Thymus (tissue), 11 donors: ENCODE measurements around the gene ACTN2. TPM values are rescaled to one million over a fixed set of nuclear protein-coding genes. Genes with fewer than 3 reads are reported as not detected.

Experiments used
- DNase-seq, 9 donors: peaks; one replicate each; pipeline ENCODE4 v3.0.0-alpha.2; 2013; ENCODE audit warnings: low spot score in 9 of 9, low read depth in 6 of 9, missing footprints in 1 of 9
- H3K27ac ChIP-seq, 2 donors: one replicate each; pipeline ENCODE4 v1.5.1; 2013; ENCODE audit warnings: control low read depth in 1 of 2, low read depth in 1 of 2, low read length in 1 of 2, mild to moderate bottlenecking in 1 of 2, moderate library complexity in 1 of 2
- H3K27me3 ChIP-seq, 2 donors: one replicate each; pipeline ENCODE4 v1.5.1; 2013; ENCODE audit warnings: low read length in 1 of 2; ENCODE audit not compliant: control insufficient read depth in 2 of 2, insufficient read depth in 1 of 2
- H3K36me3 ChIP-seq, 2 donors: one replicate each; pipeline ENCODE4 v1.5.1; 2013; ENCODE audit warnings: low read length in 1 of 2, mild to moderate bottlenecking in 1 of 2, moderate library complexity in 1 of 2; ENCODE audit not compliant: control insufficient read depth in 2 of 2, insufficient read depth in 2 of 2
- H3K4me1 ChIP-seq, 2 donors: one replicate each; pipeline ENCODE4 v1.5.1; 2013; ENCODE audit warnings: low read length in 2 of 2; ENCODE audit not compliant: control insufficient read depth in 2 of 2, insufficient read depth in 2 of 2
- H3K4me3 ChIP-seq, 2 donors: one replicate each; pipeline ENCODE4 v1.5.1; 2013; ENCODE audit warnings: low read length in 2 of 2, control low read depth in 1 of 2, mild to moderate bottlenecking in 1 of 2
- H3K9me3 ChIP-seq, 2 donors: one replicate each; pipeline ENCODE4 v1.5.1; 2013; ENCODE audit warnings: low read length in 1 of 2, mild to moderate bottlenecking in 1 of 2; ENCODE audit not compliant: control insufficient read depth in 2 of 2, insufficient read depth in 1 of 2
- WGBS: extraction: QIAGEN DNeasy Blood & Tissue Kit; methylation state at CpG from one replicate; pipeline ENCODE4 v1.1.7; 2013; 5-methylcytosine and 5-hydroxymethylcytosine counted together
- polyA plus RNA-seq: library from polyadenylated mRNA; stranded (reverse); fragments of 200-250 nt; gene quantifications from one replicate; pipeline ENCODE4 v1.2.3, GENCODE V29; 2013
- total RNA-seq: library from RNA; stranded (reverse); fragments of 120-200 nt; gene quantifications from one replicate; pipeline ENCODE4 v1.2.4, GENCODE V29; 2013
- donor health status: healthy.

The ACTN2 gene
- total and polyA plus RNA-seq, 2 donors = 0.38 to 1.3 TPM

DNA sequence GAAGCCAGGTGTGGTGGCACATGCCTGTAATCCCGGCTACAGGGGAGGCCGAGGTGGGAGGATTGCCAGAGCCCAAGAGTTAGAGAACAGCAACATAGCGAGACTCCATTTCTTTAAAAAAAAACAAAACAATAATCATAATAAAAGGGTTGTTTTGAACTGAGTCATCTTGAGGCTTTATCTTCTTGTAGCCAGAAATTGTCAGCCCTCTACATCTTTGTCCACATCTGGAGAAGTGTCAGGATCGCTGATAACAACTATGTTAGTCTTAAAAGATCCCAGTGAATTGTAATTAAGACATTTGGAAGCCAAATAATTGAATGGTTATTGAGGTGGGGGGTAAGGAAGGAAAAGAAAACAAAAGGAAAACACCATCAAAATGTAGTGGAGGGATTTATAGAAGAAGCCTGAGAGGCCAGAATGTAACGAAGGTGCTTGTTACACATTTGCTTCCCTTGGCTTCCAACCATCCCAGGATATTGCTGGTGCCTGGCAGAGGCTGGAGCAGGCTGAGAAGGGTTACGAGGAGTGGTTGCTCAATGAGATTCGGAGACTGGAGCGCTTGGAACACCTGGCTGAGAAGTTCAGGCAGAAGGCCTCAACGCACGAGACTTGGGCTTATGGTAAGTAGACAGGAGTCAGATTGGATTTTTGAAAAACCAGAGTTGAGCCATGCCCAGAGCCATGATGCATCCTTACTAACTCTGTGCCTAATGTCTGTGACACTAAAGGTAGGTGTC is 56.3 kb downstream of the ACTN2 start:
- WGBS = 96% methylated on average over 10 of the region's 10 CpGs
- H3K9me3 ChIP-seq = no peaks in the 10 kb centered on the region
- H3K4me3 ChIP-seq = no peak overlapping the region
- H3K27ac ChIP-seq = no peak overlapping the region
- no peak for DNase-seq
- H3K27me3 ChIP-seq = no peaks in the 10 kb centered on the region
- H3K36me3 ChIP-seq = no peaks in the 10 kb centered on the region
- H3K4me1 ChIP-seq = no peaks in the 10 kb centered on the region

GRCh38 chr1:236744533-236744932 is 58.2 kb downstream of the ACTN2 start:
- H3K4me3 ChIP-seq = no peak overlapping the region
- no peak overlapping the region for H3K27ac ChIP-seq
- 97% methylated on average over 22 of the region's 22 CpGs for WGBS
- no peaks in the 10 kb centered on the region for H3K36me3 ChIP-seq
- H3K4me1 ChIP-seq = no peaks in the 10 kb centered on the region
- DNase-seq = no peak
- no peaks in the 10 kb centered on the region for H3K27me3 ChIP-seq
- H3K9me3 ChIP-seq = no peaks in the 10 kb centered on the region

- no peaks in the 10 kb centered on the region for H3K27me3 ChIP-seq
- no peak overlapping the region for H3K27ac ChIP-seq
- H3K36me3 ChIP-seq = no peaks in the 10 kb centered on the region
- 97% methylated on average over 5 of the region's 5 CpGs for WGBS
- DNase-seq = no peak
- H3K9me3 ChIP-seq = no peaks in the 10 kb centered on the region
- H3K4me3 ChIP-seq = no peak overlapping the region
- no peaks in the 10 kb centered on the region for H3K4me1 ChIP-seq
Measured at GRCh38 chr1:236746785-236747184, 60.5 kb downstream of the ACTN2 start.

- Histone ChIP-seq H3K27ac (no peak overlapping the region), H3K36me3 (no peaks in the 10 kb centered on the region), H3K4me1 (no peaks in the 10 kb centered on the region), H3K4me3 (no peak overlapping the region), H3K27me3 (no peaks in the 10 kb centered on the region), H3K9me3 (no peaks in the 10 kb centered on the region)
- DNase-seq = no peak
- WGBS = 96% methylated on average over 6 of the region's 6 CpGs
Measured at GRCh38 chr1:236747311-236747985, 61.1 kb downstream of the ACTN2 start.

DNA sequence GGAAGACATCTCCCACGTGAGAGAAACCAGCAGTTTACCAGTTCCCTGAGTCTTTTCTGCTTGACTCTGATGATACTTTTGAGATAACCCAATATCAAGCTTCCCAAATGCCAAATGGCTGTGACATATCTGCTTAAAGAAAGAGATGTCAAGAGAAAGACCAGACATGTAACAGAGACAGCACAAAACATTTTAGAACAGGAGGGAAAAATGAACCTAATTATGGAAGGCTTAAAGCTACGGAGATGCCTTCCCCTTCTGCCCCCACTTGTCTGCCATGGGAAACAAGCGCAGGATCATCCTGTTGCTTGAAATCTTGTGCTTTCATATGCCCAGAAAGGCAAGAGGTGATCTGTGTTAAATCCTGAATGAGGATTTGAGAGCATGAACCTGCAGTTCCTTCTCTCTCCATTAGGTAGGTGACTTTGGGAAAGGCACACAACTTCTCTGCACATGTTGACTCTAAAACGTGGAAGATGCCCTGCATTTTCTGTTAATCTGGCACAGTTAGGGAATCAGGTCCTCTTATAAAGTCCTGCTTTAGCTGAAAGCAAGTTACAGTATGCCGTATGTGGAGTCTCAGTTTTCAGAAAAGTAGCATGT is 62.1 kb downstream of the ACTN2 start:
- WGBS = 82% methylated on average over 5 of the region's 5 CpGs
- H3K4me1 ChIP-seq = no peaks in the 10 kb centered on the region
- DNase-seq = no peak

GRCh38 chr1:236750928-236751327 is 64.6 kb downstream of the ACTN2 start:
- no peak overlapping the region for H3K27ac ChIP-seq
- H3K9me3 ChIP-seq = no peaks in the 10 kb centered on the region
- no peaks in the 10 kb centered on the region for H3K36me3 ChIP-seq
- no peak overlapping the region for H3K4me3 ChIP-seq
- 46% methylated on average over 3 of the region's 3 CpGs for WGBS
- H3K4me1 ChIP-seq = no peaks in the 10 kb centered on the region
- no peak for DNase-seq
- no peaks in the 10 kb centered on the region for H3K27me3 ChIP-seq

More for the DNA sequence above, 62.1 kb downstream of the ACTN2 start:
- Histone ChIP-seq H3K27me3 (no peaks in the 10 kb centered on the region), H3K27ac (no peak overlapping the region), H3K9me3 (no peaks in the 10 kb centered on the region), H3K4me3 (no peak overlapping the region), H3K36me3 (no peaks in the 10 kb centered on the region)

GRCh38 chr1:236751385-236751784 is 65.1 kb downstream of the ACTN2 start:
- Histone ChIP-seq H3K27ac (no peak overlapping the region), H3K4me1 (no peaks in the 10 kb centered on the region), H3K4me3 (no peak overlapping the region), H3K9me3 (no peaks in the 10 kb centered on the region), H3K27me3 (no peaks in the 10 kb centered on the region), H3K36me3 (no peaks in the 10 kb centered on the region)
- 96% methylated on average over 16 of the region's 16 CpGs for WGBS
- no peak for DNase-seq

DNA sequence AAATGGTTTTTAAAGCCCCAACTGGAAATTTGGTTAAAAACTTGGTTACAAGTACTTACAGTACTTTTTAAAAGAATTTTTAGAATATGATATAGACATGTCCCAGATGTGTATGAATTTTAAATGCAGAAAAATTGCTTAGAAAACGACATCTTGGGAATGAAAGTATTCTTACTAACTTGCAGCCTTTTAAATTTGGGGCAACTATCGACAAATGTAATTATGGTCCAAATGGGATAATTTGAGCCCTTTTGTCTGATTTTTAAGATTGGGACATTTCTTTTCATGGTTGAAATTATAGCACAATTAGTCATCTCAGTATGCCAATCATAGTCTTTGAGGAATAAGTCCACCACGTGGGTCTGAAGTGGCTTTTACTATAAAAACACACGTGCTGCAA is 65.6 kb downstream of the ACTN2 start:
- no peaks in the 10 kb centered on the region for H3K36me3 ChIP-seq
- H3K27me3 ChIP-seq = no peaks in the 10 kb centered on the region
- no peak overlapping the region for H3K27ac ChIP-seq
- no peak for DNase-seq
- H3K4me3 ChIP-seq = no peak overlapping the region
- H3K4me1 ChIP-seq = no peaks in the 10 kb centered on the region
- no peaks in the 10 kb centered on the region for H3K9me3 ChIP-seq
- WGBS = 86% methylated on average over 4 of the region's 4 CpGs

DNA sequence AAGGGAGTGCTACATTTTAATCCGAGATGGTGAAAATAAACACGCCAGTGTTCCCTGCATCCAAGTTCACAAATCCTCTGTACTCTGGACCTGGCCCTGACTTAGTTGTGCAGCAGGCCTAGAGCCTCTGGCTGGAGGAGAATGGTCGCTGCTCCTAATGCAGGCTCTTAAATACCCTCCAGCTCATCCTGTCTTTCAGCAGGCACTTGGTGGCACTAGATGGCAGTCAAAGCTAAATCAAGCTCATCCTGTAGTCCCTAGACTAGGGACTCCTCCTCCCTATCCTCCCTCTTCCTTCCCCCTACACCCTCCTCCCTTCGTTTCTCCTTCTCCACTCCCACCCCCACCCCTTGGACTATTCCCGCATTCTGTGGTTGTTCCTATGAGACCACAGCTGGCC is 67.2 kb downstream of the ACTN2 start:
- no peak overlapping the region for H3K4me3 ChIP-seq
- no peaks in the 10 kb centered on the region for H3K36me3 ChIP-seq
- no peaks in the 10 kb centered on the region for H3K9me3 ChIP-seq
- H3K4me1 ChIP-seq = no peaks in the 10 kb centered on the region
- 82% methylated on average over 5 of the region's 5 CpGs for WGBS
- H3K27me3 ChIP-seq = no peaks in the 10 kb centered on the region
- no peak overlapping the region for H3K27ac ChIP-seq
- peak in 2 of 9 donors; percentile 7 to 8 for DNase-seq
